WTC11 (cell line): ENCODE measurements around the gene KLF1. TPM values are rescaled to one million over a fixed set of nuclear protein-coding genes. Genes with fewer than 3 reads are reported as not detected.
"Not testable (repeated sequence)": the region's sequence is repeated elsewhere in the genome, so short reads cannot be mapped to it uniquely, and the experiment has no call there.

ENCODE experiments used
- ATAC-seq: fragments of 200-7000 bp; cut with Tn5 transposase; 2 replicates; pipeline ENCODE4 v1.10.0; 2021; ENCODE audit warnings: mild to moderate bottlenecking, moderate library complexity
- CTCF ChIA-PET: fragments of 300-600 bp; sonication (Branson Sonifier 250); formaldehyde crosslinking; loops from one replicate; lab custom pipeline; 2021; ENCODE audit warnings: antibody characterized with exemption; lab: Charles Lee
- POLR2A ChIA-PET: fragments of 350-600 bp; sonication (Branson Sonifier 250); formaldehyde crosslinking; loops from one replicate; lab custom pipeline; 2021; ENCODE audit warnings: antibody characterized with exemption; lab: Charles Lee
- DNase-seq: peaks from one replicate; pipeline ENCODE4 v3.0.0; 2021; ENCODE audit warnings: low spot score
- H3K27ac Mint-ChIP-seq: 2 replicates; pipeline ENCODE4 v1.8.0; 2021; ENCODE audit warnings: mixed read lengths
- H3K27me3 Mint-ChIP-seq: 2 replicates; pipeline ENCODE4 v1.8.0; 2021; ENCODE audit warnings: low read depth, mild to moderate bottlenecking, moderate library complexity, mixed read lengths
- H3K36me3 Mint-ChIP-seq: 2 replicates; pipeline ENCODE4 v1.8.0; 2021; ENCODE audit warnings: mixed read lengths
- H3K4me1 Mint-ChIP-seq: 2 replicates; pipeline ENCODE4 v1.8.0; 2022; ENCODE audit warnings: mixed read lengths
- H3K4me3 Mint-ChIP-seq: 2 replicates; pipeline ENCODE4 v1.8.0; 2021; ENCODE audit warnings: mild to moderate bottlenecking, moderate library complexity, mixed read lengths
- H3K9me3 Mint-ChIP-seq: 2 replicates; pipeline ENCODE4 v1.8.0; 2021; ENCODE audit warnings: mixed read lengths
- AFF4 ChIP-seq: sonication (generic); formaldehyde crosslinking; IDR thresholded peaks from 2 replicates; pipeline ENCODE4 v1.8.1; 2023; ENCODE audit warnings: mild to moderate bottlenecking, missing genetic modification reagents, borderline replicate concordance
- ATF6 ChIP-seq: sonication (generic); formaldehyde crosslinking; IDR thresholded peaks from 2 replicates; pipeline ENCODE4 v1.8.1; 2023; ENCODE audit warnings: mild to moderate bottlenecking, missing genetic modification reagents
- CBFB ChIP-seq: sonication (generic); formaldehyde crosslinking; IDR thresholded peaks from 2 replicates; pipeline ENCODE4 v1.8.1; 2022; ENCODE audit warnings: mild to moderate bottlenecking, low read depth, missing genetic modification reagents
- CREB1 ChIP-seq: sonication (generic); formaldehyde crosslinking; IDR thresholded peaks from 2 replicates; pipeline ENCODE4 v1.8.0; 2023; ENCODE audit warnings: mild to moderate bottlenecking, missing genetic modification reagents
- CREM ChIP-seq: sonication (generic); formaldehyde crosslinking; IDR thresholded peaks from 2 replicates; pipeline ENCODE4 v1.8.1; 2022; ENCODE audit warnings: mild to moderate bottlenecking, missing genetic modification reagents, moderate library complexity
- ELF4 ChIP-seq: sonication (generic); formaldehyde crosslinking; IDR thresholded peaks from 2 replicates; pipeline ENCODE4 v1.8.1; 2022; ENCODE audit warnings: low read depth, mild to moderate bottlenecking, moderate library complexity, missing genetic modification reagents
- ESRRA ChIP-seq: sonication (generic); formaldehyde crosslinking; IDR thresholded peaks from 2 replicates; pipeline ENCODE4 v1.8.1; 2022; ENCODE audit warnings: mild to moderate bottlenecking, missing genetic modification reagents, borderline replicate concordance
- FOXP4 ChIP-seq: sonication (generic); formaldehyde crosslinking; IDR thresholded peaks from 2 replicates; pipeline ENCODE4 v1.8.0; 2022; ENCODE audit warnings: mild to moderate bottlenecking, missing genetic modification reagents
- GABPB1 ChIP-seq: sonication (generic); formaldehyde crosslinking; IDR thresholded peaks from 2 replicates; pipeline ENCODE4 v1.8.1; 2023; ENCODE audit warnings: mild to moderate bottlenecking, missing genetic modification reagents
- MAX ChIP-seq: sonication (generic); formaldehyde crosslinking; IDR thresholded peaks from 2 replicates; pipeline ENCODE4 v1.8.0; 2022; ENCODE audit warnings: mild to moderate bottlenecking, missing genetic modification reagents
- NR1H2 ChIP-seq: sonication (generic); formaldehyde crosslinking; IDR thresholded peaks from 2 replicates; pipeline ENCODE4 v1.9.0; 2021; ENCODE audit warnings: mild to moderate bottlenecking, moderate library complexity, missing genetic modification reagents
- NR2C2 ChIP-seq: sonication (generic); formaldehyde crosslinking; IDR thresholded peaks from 2 replicates; pipeline ENCODE4 v1.8.0; 2022; ENCODE audit warnings: mild to moderate bottlenecking, missing genetic modification reagents
- SP1 ChIP-seq: sonication (generic); formaldehyde crosslinking; conservative IDR thresholded peaks from 2 replicates; pipeline ENCODE4 v1.8.1; 2022; ENCODE audit warnings: missing genetic modification reagents
- TEAD1 ChIP-seq: sonication (generic); formaldehyde crosslinking; IDR thresholded peaks from 2 replicates; pipeline ENCODE4 v1.8.0; 2022; ENCODE audit warnings: mild to moderate bottlenecking, missing genetic modification reagents
- TEAD4 ChIP-seq: sonication (generic); formaldehyde crosslinking; IDR thresholded peaks from 2 replicates; pipeline ENCODE4 v1.8.0; 2022; ENCODE audit warnings: mild to moderate bottlenecking, missing genetic modification reagents
- ZNF263 ChIP-seq: sonication (generic); formaldehyde crosslinking; IDR thresholded peaks from 2 replicates; pipeline ENCODE4 v1.8.1; 2022; ENCODE audit warnings: low read depth, mild to moderate bottlenecking, moderate library complexity, missing genetic modification reagents
- ZNF423 ChIP-seq: fragments of 250-450 bp; sonication (Bioruptor Pico); IDR thresholded peaks from 2 replicates; pipeline ENCODE4 v2.1.2; 2022; ENCODE audit warnings: mild to moderate bottlenecking, moderate library complexity
- ZSCAN18 ChIP-seq: fragments of 250-450 bp; sonication (Bioruptor Pico); IDR thresholded peaks from 2 replicates; pipeline ENCODE4 v2.1.2; 2022; ENCODE audit warnings: mild to moderate bottlenecking, moderate library complexity
- total RNA-seq: library from RNA; stranded (reverse); gene quantifications from 3 replicates; pipeline ENCODE4 v1.2.3, GENCODE V29; 2021

KLF1 gene
- total RNA-seq, 1 experiment from 2014 or later = 0.72 TPM

- TF ChIP-seq ESRRA (CRISPR knock-in tag) = no peak
- no peak for TF ChIP-seq ELF4 (CRISPR knock-in tag)
- no peak for TF ChIP-seq NR1H2 (CRISPR knock-in tag)
- TF ChIP-seq MAX (CRISPR knock-in tag) = no peak
- TF ChIP-seq ZNF423 = no peak
These were observed 31.3 kb upstream of the KLF1 start (continued) for GRCh38 chr19:12918253-12918652.

- POLR2A ChIA-PET, H3K36me3 Mint-ChIP-seq, H3K9me3 Mint-ChIP-seq, ATAC-seq, H3K4me3 Mint-ChIP-seq, DNase-seq: not testable (repeated sequence)
- peak overlapping the region; percentile 72; the same call in 1 of the 2 replicates for H3K27ac Mint-ChIP-seq
- H3K4me1 Mint-ChIP-seq = peaks cover 27% of the 10 kb centered on the region
- peaks cover 22% of the 10 kb centered on the region for H3K27me3 Mint-ChIP-seq
- CTCF ChIA-PET = interaction anchor here (1.1 to 3.7 kb wide), 2 partner anchors 49 to 120 kb away, joined by 3 to 31 read pairs; no protein-coding TSS in a partner anchor
These were observed 28.9 kb upstream of the KLF1 start for GRCh38 chr19:12915860-12916259.

- Mint-ChIP-seq H3K27ac (peak overlapping the region; percentile 94), H3K36me3 (no peaks in the 10 kb centered on the region)
- peak; percentile 7; the same call in 1 of the 2 replicates for ATAC-seq
These were observed 27.1 kb upstream of the KLF1 start for GRCh38 chr19:12913851-12914690.

GRCh38 chr19:12913011-12913561 lies 26.1 kb upstream of the KLF1 start:
- peaks cover 27% of the 10 kb centered on the region for H3K4me1 Mint-ChIP-seq
- POLR2A ChIA-PET = interaction anchor here (0.5 to 1.8 kb wide), 8 partner anchors 9 to 247 kb away, joined by 3 to 9 read pairs (median 5); partner anchors contain the start of genes DNASE2, GCDH, MAN2B1 and WDR83
- peak overlapping the region; percentile 53 for H3K4me3 Mint-ChIP-seq
- peak overlapping the region; percentile 94 for H3K27ac Mint-ChIP-seq
- peak; percentile 67 for DNase-seq
- H3K36me3 Mint-ChIP-seq = no peaks in the 10 kb centered on the region
- H3K9me3 Mint-ChIP-seq = no peaks in the 10 kb centered on the region
- ATAC-seq = peak; percentile 80
- peaks cover 10% of the 10 kb centered on the region for H3K27me3 Mint-ChIP-seq
- CTCF ChIA-PET = interaction anchor here (0.7 to 3.7 kb wide), 12 partner anchors 16 to 152 kb away, joined by 3 to 31 read pairs (median 4); partner anchors contain the start of gene GCDH
- no peak for TF ChIP-seq NR2C2 (CRISPR knock-in tag)
- no peak for TF ChIP-seq TEAD1 (CRISPR knock-in tag)
- no peak for TF ChIP-seq AFF4
- no peak for TF ChIP-seq SP1 (CRISPR knock-in tag)
- TF ChIP-seq ZNF263 (CRISPR knock-in tag) = no peak
- TF ChIP-seq FOXP4 (CRISPR knock-in tag) = peak; percentile 57; the same call in 1 of the 2 replicates
- TF ChIP-seq ZSCAN18 (CRISPR knock-in tag) = no peak
- TF ChIP-seq GABPB1 (CRISPR knock-in tag) = 0 out of 2 replicates have a peak, but pooled peaks have one; percentile 22
- TF ChIP-seq CBFB (CRISPR knock-in tag) = no peak

More at GRCh38 chr19:12913851-12914690, 27.1 kb upstream of the KLF1 start:
- H3K4me3 Mint-ChIP-seq = peak overlapping the region; percentile 53
- DNase-seq = no peak
- ChIA-PET CTCF (interaction anchor here (1.0 to 3.7 kb wide), 7 partner anchors 23 to 88 kb away, joined by 3 to 31 read pairs (median 6); partner anchors contain the start of gene GCDH), POLR2A (interaction anchor here (0.8 to 1.8 kb wide), 6 partner anchors 10 to 248 kb away, joined by 3 to 6 read pairs (median 5); partner anchors contain the start of genes DNASE2, MAN2B1 and WDR83)
- H3K27me3 Mint-ChIP-seq = peaks cover 20% of the 10 kb centered on the region
- no peak for TF ChIP-seq CREB1 (CRISPR knock-in tag)
- no peak for TF ChIP-seq ATF6 (CRISPR knock-in tag)
- no peak for TF ChIP-seq TEAD4
- TF ChIP-seq CREM (CRISPR knock-in tag) = no peak
- peaks cover 27% of the 10 kb centered on the region for H3K4me1 Mint-ChIP-seq
- peaks cover 9% of the 10 kb centered on the region for H3K9me3 Mint-ChIP-seq
